Sigmoid colon (tissue), 7 donors: ENCODE results near the gene PNKD. TPM values are rescaled to one million over a fixed set of nuclear protein-coding genes. Genes with fewer than 3 reads are reported as not detected.
"Not testable (repeated sequence)": the region's sequence is repeated elsewhere in the genome, so short reads cannot be mapped to it uniquely, and the experiment has no call there.

Experiments
- DNase-seq: peaks from one replicate; pipeline ENCODE4 v3.0.0-alpha.2; 2019
- H3K27ac ChIP-seq, 4 donors: fragments of 200-600 bp; sonication (generic); one replicate each; pipeline ENCODE4 v1.5.1; 2016 to 2019; ENCODE audit warnings: mild to moderate bottlenecking in 1 of 4
- H3K27me3 ChIP-seq, 3 donors: fragments of 200-600 bp; sonication (generic); one replicate each; pipeline ENCODE4 v1.5.1; 2019; ENCODE audit warnings: mild to moderate bottlenecking in 1 of 3
- H3K36me3 ChIP-seq, 4 donors: fragments of 200-600 bp; sonication (generic); one replicate each; pipeline ENCODE4 v1.5.1; 2016 to 2019
- H3K4me1 ChIP-seq, 4 donors: fragments of 200-600 bp; sonication (generic); one replicate each; pipeline ENCODE4 v1.5.1; 2017 to 2019
- H3K4me3 ChIP-seq, 4 donors: fragments of 200-600 bp; sonication (generic); one replicate each; pipeline ENCODE4 v1.5.1; 2017 to 2019; ENCODE audit warnings: mild to moderate bottlenecking in 2 of 4, moderate library complexity in 1 of 4
- H3K9me3 ChIP-seq, 4 donors: fragments of 200-600 bp in 3 of 4; sonication (generic) in 3 of 4; one replicate each; pipeline versions ENCODE4 v1.5.1 to v1.6.1; 2013 to 2019
- CTCF ChIP-seq, 4 experiments: fragments of 450-650 bp in 3 of 4; fragments of 200-600 bp in 1 of 4; IDR thresholded peaks; one replicate each; pipeline ENCODE4 v1.5.1; 2016 to 2019; ENCODE audit warnings: antibody characterized with exemption in 4 of 4, mild to moderate bottlenecking in 3 of 4, moderate library complexity in 2 of 4
- EP300 ChIP-seq, 4 donors: sonication (generic); formaldehyde crosslinking; IDR thresholded peaks; one replicate each; pipeline ENCODE4 v1.6.1; 2017; ENCODE audit warnings: antibody characterized with exemption in 4 of 4
- POLR2A ChIP-seq, 2 donors: fragments of 450-650 bp; IDR thresholded peaks; one replicate each; pipeline ENCODE4 v1.6.1; 2016; ENCODE audit warnings: antibody characterized with exemption in 2 of 2, mild to moderate bottlenecking in 2 of 2, moderate library complexity in 2 of 2
- POLR2AphosphoS5 ChIP-seq, 4 donors: sonication (generic); formaldehyde crosslinking; IDR thresholded peaks; one replicate each; pipeline ENCODE4 v1.6.1; 2017; ENCODE audit warnings: antibody characterized with exemption in 4 of 4
- WGBS, 2 donors: extraction: QIAGEN DNeasy Blood & Tissue Kit; methylation state at CpG; one replicate each; pipeline ENCODE4 v1.1.7; 2013; 5-methylcytosine and 5-hydroxymethylcytosine counted together
- intact Hi-C: fragments of 100-400 bp; cut with DNase I; formaldehyde crosslinking; loops from one replicate; pipeline ENCODE4 v1.15.1; 2023
- polyA plus RNA-seq, 3 donors: library from polyadenylated mRNA; stranded (reverse); fragments of 200-250 nt; gene quantifications; one replicate each; pipeline ENCODE4 v1.2.3, GENCODE V29; 2013
- total RNA-seq, 4 donors: library from RNA; depleted of rRNA; stranded (reverse); fragments of >200 nt; gene quantifications; one replicate each; pipeline ENCODE4 v1.1.0, GENCODE V29; 2016
- donor health status: healthy with polysubstance abuse.
- donor health status: Bipolar disorder and iron deficiency.
- donor health status: healthy.

The PNKD gene
- total and polyA plus RNA-seq, 7 donors: 46.8 to 199 (median 95.1) TPM

- Histone ChIP-seq H3K9me3 (no peaks in the 10 kb centered on the region), H3K27ac (peak overlapping the region; percentile 78 to 84 (median 82)), H3K36me3 (peaks cover 33 to 44% (median 36%) of the 10 kb centered on the region in 4 donors), H3K4me1 (peaks cover 0 to 51% (median 38%) of the 10 kb centered on the region in 4 donors), H3K4me3 (peak overlapping the region; percentile 68 to 94 (median 88)), H3K27me3 (no peaks in the 10 kb centered on the region)
- intact Hi-C loops: loop anchor here (5.0 kb wide), 1 partner anchor 84 kb away; no protein-coding TSS in a partner anchor
- peak in 1 of 4 donors; percentile 29 for TF ChIP-seq POLR2AphosphoS5 (IDR thresholded peaks at IDR 0.05)
- no peak for TF ChIP-seq EP300 (IDR thresholded peaks at IDR 0.05)
- no peak for TF ChIP-seq CTCF (IDR thresholded peaks at IDR 0.05)
- TF ChIP-seq POLR2A (IDR thresholded peaks at IDR 0.05): no peak
- WGBS, 2 donors: 2 to 7% methylated on average over 23 of the region's 23 CpGs
- no peak for DNase-seq
These were observed 585 bp downstream of the PNKD start for GRCh38 chr2:218270721-218271486.

GRCh38 chr2:218271487-218271797, 1.1 kb downstream of the PNKD start:
- Histone ChIP-seq H3K36me3 (peaks cover 33 to 44% (median 36%) of the 10 kb centered on the region in 4 donors), H3K4me3 (peak overlapping the region in 3 of 4 donors; percentile 84 to 94 (median 92))
- 19 to 55% methylated on average over 4 of the region's 4 CpGs for WGBS, 2 donors

GRCh38 chr2:218271865-218272530, 1.7 kb downstream of the PNKD start:
- peak overlapping the region in 2 of 4 donors; percentile 7 to 84 for H3K4me3 ChIP-seq
- no peaks in the 10 kb centered on the region for H3K27me3 ChIP-seq
- H3K4me1 ChIP-seq: peaks cover 0 to 51% (median 38%) of the 10 kb centered on the region in 4 donors
- TF ChIP-seq POLR2AphosphoS5 (IDR thresholded peaks at IDR 0.05): peak in 1 of 4 donors; percentile 20
- no peak for TF ChIP-seq EP300 (IDR thresholded peaks at IDR 0.05)
- no peak for DNase-seq
- peak overlapping the region; percentile 78 to 84 (median 82) for H3K27ac ChIP-seq
- intact Hi-C loops: loop anchor here (2.0 to 5.0 kb wide), 3 partner anchors 15 to 125 kb away; no protein-coding TSS in a partner anchor
- 37 to 61% methylated on average over 5 of the region's 5 CpGs for WGBS, 2 donors
- H3K9me3 ChIP-seq: no peaks in the 10 kb centered on the region
- peaks cover 35 to 44% (median 39%) of the 10 kb centered on the region in 4 donors for H3K36me3 ChIP-seq

More at GRCh38 chr2:218271487-218271797, 1.1 kb downstream of the PNKD start:
- Histone ChIP-seq H3K27me3 (no peaks in the 10 kb centered on the region), H3K4me1 (peaks cover 0 to 51% (median 38%) of the 10 kb centered on the region in 4 donors), H3K9me3 (no peaks in the 10 kb centered on the region), H3K27ac (peak overlapping the region; percentile 78 to 84 (median 82))
- no peak for DNase-seq
- TF ChIP-seq CTCF (IDR thresholded peaks at IDR 0.05) (no peak), POLR2AphosphoS5 (IDR thresholded peaks at IDR 0.05) (no peak), EP300 (IDR thresholded peaks at IDR 0.05) (no peak), POLR2A (IDR thresholded peaks at IDR 0.05) (no peak)
- intact Hi-C loops: loop anchor here (5.0 kb wide), 1 partner anchor 84 kb away; no protein-coding TSS in a partner anchor

- 11 to 30% methylated on average over 18 of the region's 18 CpGs for WGBS, 2 donors
- intact Hi-C loops: loop anchor here (1.0 to 5.0 kb wide), 4 partner anchors 10 to 124 kb away; no protein-coding TSS in a partner anchor
- H3K36me3 ChIP-seq: peaks cover 41 to 44% (median 41%) of the 10 kb centered on the region in 4 donors
- DNase-seq: peak; percentile 97
- H3K4me1 ChIP-seq: peaks cover 0 to 49% (median 38%) of the 10 kb centered on the region in 4 donors
- peak overlapping the region; percentile 78 to 84 (median 82) for H3K27ac ChIP-seq
- H3K9me3 ChIP-seq: no peaks in the 10 kb centered on the region
- H3K4me3 ChIP-seq: peak overlapping the region in 1 of 4 donors; percentile 7
- no peak for TF ChIP-seq POLR2A (IDR thresholded peaks at IDR 0.05)
- TF ChIP-seq POLR2AphosphoS5 (IDR thresholded peaks at IDR 0.05): peak; percentile 78 to 88 (median 84)
- peak in 1 of 4 donors; percentile 44 for TF ChIP-seq EP300 (IDR thresholded peaks at IDR 0.05)
- peak; percentile 83 to 96 (median 92) for TF ChIP-seq CTCF (IDR thresholded peaks at IDR 0.05)
- H3K27me3 ChIP-seq: no peaks in the 10 kb centered on the region
These were observed 2.4 kb downstream of the PNKD start for GRCh38 chr2:218272531-218273212.

- H3K27ac ChIP-seq: peak overlapping the region; percentile 78 to 84 (median 82)
- intact Hi-C loops: loop anchor here (1.0 to 5.0 kb wide), 4 partner anchors 9 to 123 kb away; no protein-coding TSS in a partner anchor
- 40 to 80% methylated on average over 8 of the region's 8 CpGs for WGBS, 2 donors
- peaks cover 0 to 43% (median 38%) of the 10 kb centered on the region in 4 donors for H3K4me1 ChIP-seq
- not testable (repeated sequence) for H3K9me3 ChIP-seq, DNase-seq, H3K27me3 ChIP-seq
- H3K4me3 ChIP-seq: peak overlapping the region in 1 of 4 donors; percentile 7
- peaks cover 43 to 49% (median 48%) of the 10 kb centered on the region in 4 donors for H3K36me3 ChIP-seq
These were observed 3.0 kb downstream of the PNKD start for GRCh38 chr2:218273214-218273907.
